ENCODE data around the gene FAM153A. TPM values are rescaled to one million over a fixed set of nuclear protein-coding genes. Genes with fewer than 3 reads are reported as not detected.
"Not testable (repeated sequence)": the region's sequence is repeated elsewhere in the genome, so short reads cannot be mapped to it uniquely, and the experiment has no call there.

The FAM153A gene
- total and polyA plus RNA-seq, 5 donors from 2014 or later = 0.40 to 31.8 (median 1.3) TPM; not detected in 1

DNA sequence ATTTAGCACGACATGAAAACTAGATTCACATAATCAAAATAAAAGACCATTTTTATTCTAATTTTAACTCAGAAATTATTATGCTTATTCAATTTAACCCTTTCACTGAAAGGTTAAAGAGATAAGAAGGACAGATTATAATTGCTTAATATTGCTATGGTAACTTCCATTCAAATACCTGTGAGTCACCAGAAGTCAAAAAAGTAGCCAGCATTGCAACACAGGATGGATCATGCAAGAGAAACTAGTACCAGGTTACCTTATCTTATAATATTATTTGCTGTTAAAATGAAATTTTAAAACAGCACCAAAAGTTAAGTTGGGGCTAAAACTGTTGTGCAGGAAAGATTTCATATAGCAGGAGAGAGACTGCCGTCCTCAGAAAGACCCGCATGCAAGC is 11.5 kb downstream of the FAM153A start:
- H3K9me3 ChIP-seq (ENCODE audit: control insufficient read depth in 2 of 2, low read length in 2 of 2); ATAC-seq (ENCODE audit: low read depth in 2 of 2); DNase-seq; H3K27me3 ChIP-seq (ENCODE audit: control insufficient read depth, insufficient read depth, low read length); H3K27ac ChIP-seq (ENCODE audit: insufficient read depth, low read length, poor library complexity, severe bottlenecking); H3K27me3 Mint-ChIP-seq; H3K36me3 ChIP-seq (ENCODE audit: control insufficient read depth, insufficient read depth, low read length); H3K9me3 Mint-ChIP-seq; H3K4me3 Mint-ChIP-seq; H3K4me3 ChIP-seq (ENCODE audit: low read depth, low read length); H3K27ac Mint-ChIP-seq; H3K4me1 Mint-ChIP-seq; H3K36me3 Mint-ChIP-seq; H3K4me1 ChIP-seq (ENCODE audit: control insufficient read depth, insufficient read depth, low read length, poor library complexity, severe bottlenecking): not testable (repeated sequence)

GRCh38 chr5:177770646-177771045 is 12.1 kb downstream of the FAM153A start:
- H3K27ac ChIP-seq (ENCODE audit: insufficient read depth, low read length, poor library complexity, severe bottlenecking); H3K27ac Mint-ChIP-seq; H3K4me3 Mint-ChIP-seq; ATAC-seq (ENCODE audit: low read depth in 2 of 2); H3K27me3 ChIP-seq (ENCODE audit: control insufficient read depth, insufficient read depth, low read length); H3K9me3 ChIP-seq (ENCODE audit: control insufficient read depth in 2 of 2, low read length in 2 of 2); H3K4me3 ChIP-seq (ENCODE audit: low read depth, low read length); DNase-seq; H3K9me3 Mint-ChIP-seq; H3K36me3 Mint-ChIP-seq; H3K36me3 ChIP-seq (ENCODE audit: control insufficient read depth, insufficient read depth, low read length); H3K4me1 Mint-ChIP-seq; H3K4me1 ChIP-seq (ENCODE audit: control insufficient read depth, insufficient read depth, low read length, poor library complexity, severe bottlenecking); H3K27me3 Mint-ChIP-seq: not testable (repeated sequence)

- not testable (repeated sequence) for H3K4me1 ChIP-seq (ENCODE audit: control insufficient read depth, insufficient read depth, low read length, poor library complexity, severe bottlenecking); H3K9me3 Mint-ChIP-seq; ATAC-seq (ENCODE audit: low read depth in 2 of 2); H3K27me3 Mint-ChIP-seq; H3K27me3 ChIP-seq (ENCODE audit: control insufficient read depth, insufficient read depth, low read length); DNase-seq; H3K4me1 Mint-ChIP-seq; H3K36me3 Mint-ChIP-seq; H3K9me3 ChIP-seq (ENCODE audit: control insufficient read depth in 2 of 2, low read length in 2 of 2); H3K4me3 ChIP-seq (ENCODE audit: low read depth, low read length); H3K27ac Mint-ChIP-seq; H3K36me3 ChIP-seq (ENCODE audit: control insufficient read depth, insufficient read depth, low read length); H3K4me3 Mint-ChIP-seq; H3K27ac ChIP-seq (ENCODE audit: insufficient read depth, low read length, poor library complexity, severe bottlenecking)
Observed at GRCh38 chr5:177763737-177764508, 18.8 kb downstream of the FAM153A start.

GRCh38 chr5:177760954-177761353 is 21.7 kb downstream of the FAM153A start:
- H3K4me3 Mint-ChIP-seq; H3K4me1 ChIP-seq (ENCODE audit: control insufficient read depth, insufficient read depth, low read length, poor library complexity, severe bottlenecking); H3K27ac ChIP-seq (ENCODE audit: insufficient read depth, low read length, poor library complexity, severe bottlenecking); H3K36me3 Mint-ChIP-seq; H3K27me3 ChIP-seq (ENCODE audit: control insufficient read depth, insufficient read depth, low read length); H3K9me3 ChIP-seq (ENCODE audit: control insufficient read depth in 2 of 2, low read length in 2 of 2); DNase-seq; H3K27me3 Mint-ChIP-seq; H3K36me3 ChIP-seq (ENCODE audit: control insufficient read depth, insufficient read depth, low read length); H3K4me3 ChIP-seq (ENCODE audit: low read depth, low read length); H3K9me3 Mint-ChIP-seq; H3K27ac Mint-ChIP-seq; ATAC-seq (ENCODE audit: low read depth in 2 of 2); H3K4me1 Mint-ChIP-seq: not testable (repeated sequence)

GRCh38 chr5:177747354-177747753 is 35.3 kb downstream of the FAM153A start:
- H3K9me3 ChIP-seq (ENCODE audit: control insufficient read depth in 2 of 2, low read length in 2 of 2); H3K4me1 ChIP-seq (ENCODE audit: control insufficient read depth, insufficient read depth, low read length, poor library complexity, severe bottlenecking); H3K4me1 Mint-ChIP-seq; H3K36me3 ChIP-seq (ENCODE audit: control insufficient read depth, insufficient read depth, low read length); H3K4me3 ChIP-seq (ENCODE audit: low read depth, low read length); H3K36me3 Mint-ChIP-seq; DNase-seq; H3K27me3 ChIP-seq (ENCODE audit: control insufficient read depth, insufficient read depth, low read length); H3K4me3 Mint-ChIP-seq; H3K27me3 Mint-ChIP-seq; H3K27ac Mint-ChIP-seq; ATAC-seq (ENCODE audit: low read depth in 2 of 2); H3K27ac ChIP-seq (ENCODE audit: insufficient read depth, low read length, poor library complexity, severe bottlenecking); H3K9me3 Mint-ChIP-seq: not testable (repeated sequence)

GRCh38 chr5:177724858-177725257 is 57.8 kb downstream of the FAM153A start:
- not testable (repeated sequence) for H3K4me1 Mint-ChIP-seq; H3K4me3 Mint-ChIP-seq; H3K27me3 ChIP-seq (ENCODE audit: control insufficient read depth, insufficient read depth, low read length); H3K4me1 ChIP-seq (ENCODE audit: control insufficient read depth, insufficient read depth, low read length, poor library complexity, severe bottlenecking); ATAC-seq (ENCODE audit: low read depth in 2 of 2); H3K27me3 Mint-ChIP-seq; H3K27ac Mint-ChIP-seq; H3K36me3 Mint-ChIP-seq; H3K4me3 ChIP-seq (ENCODE audit: low read depth, low read length); H3K9me3 ChIP-seq (ENCODE audit: control insufficient read depth in 2 of 2, low read length in 2 of 2); H3K27ac ChIP-seq (ENCODE audit: insufficient read depth, low read length, poor library complexity, severe bottlenecking); H3K36me3 ChIP-seq (ENCODE audit: control insufficient read depth, insufficient read depth, low read length); H3K9me3 Mint-ChIP-seq; DNase-seq

- not testable (repeated sequence) for H3K27ac Mint-ChIP-seq; H3K9me3 Mint-ChIP-seq; DNase-seq; H3K36me3 ChIP-seq (ENCODE audit: control insufficient read depth, insufficient read depth, low read length); H3K4me3 Mint-ChIP-seq; H3K36me3 Mint-ChIP-seq; H3K27ac ChIP-seq (ENCODE audit: insufficient read depth, low read length, poor library complexity, severe bottlenecking); H3K27me3 ChIP-seq (ENCODE audit: control insufficient read depth, insufficient read depth, low read length); H3K4me3 ChIP-seq (ENCODE audit: low read depth, low read length); H3K4me1 Mint-ChIP-seq; H3K27me3 Mint-ChIP-seq; H3K4me1 ChIP-seq (ENCODE audit: control insufficient read depth, insufficient read depth, low read length, poor library complexity, severe bottlenecking); H3K9me3 ChIP-seq (ENCODE audit: control insufficient read depth in 2 of 2, low read length in 2 of 2); ATAC-seq (ENCODE audit: low read depth in 2 of 2)
Observed at GRCh38 chr5:177723831-177724485, 58.7 kb downstream of the FAM153A start.

DNA sequence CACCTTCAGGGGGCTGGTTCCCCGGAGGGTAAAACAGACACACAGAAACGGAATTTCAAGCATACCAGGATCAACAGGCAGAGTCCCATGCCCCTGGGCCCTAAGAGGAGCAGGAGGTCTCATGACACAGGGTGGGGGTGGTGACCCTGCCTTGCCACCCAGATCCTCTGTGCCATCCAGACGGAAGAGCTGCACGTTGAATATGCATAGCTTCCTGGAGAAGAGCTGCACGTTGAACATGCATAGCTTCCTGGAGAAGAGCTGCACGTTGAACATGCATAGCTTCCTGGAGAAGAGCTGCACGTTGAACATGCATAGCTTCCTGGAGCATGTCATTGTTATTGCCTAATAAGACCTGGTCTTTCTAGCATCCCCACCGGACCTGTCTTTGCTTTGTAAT is 59.9 kb downstream of the FAM153A start:
- not testable (repeated sequence) for H3K27ac ChIP-seq (ENCODE audit: insufficient read depth, low read length, poor library complexity, severe bottlenecking); H3K27ac Mint-ChIP-seq; H3K4me1 ChIP-seq (ENCODE audit: control insufficient read depth, insufficient read depth, low read length, poor library complexity, severe bottlenecking); ATAC-seq (ENCODE audit: low read depth in 2 of 2); H3K36me3 ChIP-seq (ENCODE audit: control insufficient read depth, insufficient read depth, low read length); H3K9me3 ChIP-seq (ENCODE audit: control insufficient read depth in 2 of 2, low read length in 2 of 2); H3K36me3 Mint-ChIP-seq; H3K9me3 Mint-ChIP-seq; H3K4me3 ChIP-seq (ENCODE audit: low read depth, low read length); H3K27me3 ChIP-seq (ENCODE audit: control insufficient read depth, insufficient read depth, low read length); H3K4me1 Mint-ChIP-seq; H3K27me3 Mint-ChIP-seq; H3K4me3 Mint-ChIP-seq
- peak in 1 of 3 donors; percentile 9 for DNase-seq
